Heart right ventricle (tissue), 16 donors: Measurements from ENCODE around the gene NUP214. TPM values are rescaled to one million over a fixed set of nuclear protein-coding genes. Genes with fewer than 3 reads are reported as not detected.

Source experiments
- ATAC-seq, 8 donors: fragments of 200-7000 bp; cut with Tn5 transposase; one replicate each; pipeline ENCODE4 v1.9.1; 2020; ENCODE audit warnings: mild to moderate bottlenecking in 8 of 8, moderate library complexity in 8 of 8, moderate number of reproducible peaks in 1 of 8
- DNase-seq, 2 donors: peaks; one replicate each; pipeline ENCODE4 v3.0.0-alpha.2; 2020
- H3K27ac ChIP-seq, 10 donors: fragments of 200-600 bp; sonication (generic) in 2 of 10; one replicate each; pipeline versions ENCODE4 v1.5.0 to v1.8.0; 2020 to 2022; ENCODE audit warnings: mild to moderate bottlenecking in 3 of 10
- H3K27me3 ChIP-seq, 7 donors: fragments of 200-600 bp; one replicate each; pipeline ENCODE4 v1.8.0; 2021 to 2022; ENCODE audit warnings: mild to moderate bottlenecking in 2 of 7
- H3K36me3 ChIP-seq, 9 donors: fragments of 200-600 bp; sonication (generic) in 1 of 9; one replicate each; pipeline versions ENCODE4 v1.5.0 to v1.8.0; 2020 to 2022; ENCODE audit warnings: mild to moderate bottlenecking in 2 of 9
- H3K4me1 ChIP-seq, 9 donors: fragments of 200-600 bp; sonication (generic) in 1 of 9; one replicate each; pipeline versions ENCODE4 v1.5.0 to v1.8.0; 2020 to 2022; ENCODE audit warnings: mild to moderate bottlenecking in 4 of 9
- H3K4me3 ChIP-seq, 10 donors: fragments of 200-600 bp; sonication (generic) in 2 of 10; one replicate each; pipeline versions ENCODE4 v1.5.0 to v1.8.0; 2020 to 2022; ENCODE audit warnings: mild to moderate bottlenecking in 7 of 10, moderate library complexity in 2 of 10
- H3K9me3 ChIP-seq, 11 donors: fragments of 200-600 bp in 10 of 11; sonication (generic) in 2 of 11; one replicate each; pipeline versions ENCODE4 v1.5.0 to v1.8.0; 2013 to 2022; ENCODE audit warnings: mild to moderate bottlenecking in 2 of 11, control low read depth in 1 of 11, moderate library complexity in 1 of 11
- CTCF ChIP-seq, 9 donors: fragments of 200-600 bp; sonication (generic) in 2 of 9; IDR thresholded peaks; one replicate each; pipeline versions ENCODE4 v1.5.0 to v1.8.0; 2021 to 2022; ENCODE audit warnings: antibody characterized with exemption in 9 of 9, mild to moderate bottlenecking in 5 of 9, moderate library complexity in 1 of 9
- WGBS, 2 donors: extraction: QIAGEN DNeasy Blood & Tissue Kit; methylation state at CpG; one replicate each; pipeline ENCODE4 v1.1.7; 2013; ENCODE audit warnings: inconsistent platforms in 1 of 2; 5-methylcytosine and 5-hydroxymethylcytosine counted together
- intact Hi-C, 10 donors: fragments of 100-400 bp; cut with DNase I; formaldehyde crosslinking; loops; one replicate each; pipeline versions ENCODE4 v1.11.1 to v1.14.2; 2022
- polyA plus RNA-seq, 2 donors: library from polyadenylated mRNA; stranded (reverse); fragments of 200-250 nt; gene quantifications; one replicate each; pipeline ENCODE4 v1.2.3, GENCODE V29; 2013
- total RNA-seq, 10 donors: library from RNA; stranded (reverse); fragmentation: NEBNext Ultra II Directional in 3 of 10; extraction: Animal tissue kit (Norgen Biotek cat#: 25700) in 3 of 10; gene quantifications; one replicate each; pipeline versions ENCODE4 v1.2.1 to v1.2.4, GENCODE V29; 2021 to 2023
- donor health status: Arrhythmogenic right ventricular cardiomyopathy.
- donor health status: ischemic (EF 13 %, LVEDD 7.1; RV severe dilation, severe dysfunction).
- donor health status: healthy with polysubstance abuse.
- donor health status: DM: no; HTN: yes; CAD: no.
- donor health status: DM: no; HTN: no; CAD: no.
- donor health status: ischemic (EF 25% LVEDD 6.9; RV normal size, moderate dysfunction).
- donor health status: ischemic (EF 25% LVEDD 5.7; RV mildly dilated, moderate dysfunction).
- donor health status: healthy.
- donor health status: DM: yes; HTN: yes; CAD: no.
- donor health status: Ischemic cardiomyopathy.
- donor health status: ischemic (EF 35%, LVEDD 5.7; RV mildly dilated, moderate dysfunction).
- donor health status: nonischemic (EF 11% LVEDD 7.7; RV severe dilation, severe dysfunction).
- donor health status: DM: yes; HTN: yes; CAD: no.
- donor health status: PGD.
- donor health status: ischemic (EF 29% LVEDD 5.4; RV normal size, mild dysfunction).
- donor health status: nonischemic (EF 23%, LVEDD 6.1; RV moderate dilation, normal function).

The NUP214 gene
- total and polyA plus RNA-seq, 12 donors: 13.8 to 27.1 (median 22.9) TPM

GRCh38 chr9:131104016-131104740 is 21.2 kb upstream of the NUP214 start:
- Histone ChIP-seq H3K36me3 (peaks cover 0 to 10% (median 0%) of the 10 kb centered on the region in 9 donors), H3K4me1 (peaks cover 3 to 68% (median 32%) of the 10 kb centered on the region in 9 donors), H3K27me3 (no peaks in the 10 kb centered on the region), H3K27ac (peak overlapping the region in 1 of 10 donors; percentile 78), H3K4me3 (no peak overlapping the region), H3K9me3 (no peaks in the 10 kb centered on the region)
- DNase-seq: no peak
- intact Hi-C loops: no loop called here
- whole genome bisulfite sequencing, 2 donors: 79 to 88% methylated on average over 5 of the region's 5 CpGs
- no peak for ATAC-seq
- no peak for TF ChIP-seq CTCF (IDR thresholded peaks at IDR 0.05)

GRCh38 chr9:131105952-131106351 is 19.4 kb upstream of the NUP214 start:
- DNase-seq (no peak), ATAC-seq (no peak)
- whole genome bisulfite sequencing, 2 donors: 90 to 93% methylated on average over 8 of the region's 8 CpGs
- Histone ChIP-seq H3K27ac (peak overlapping the region in 2 of 10 donors; percentile 46 to 81), H3K4me3 (no peak overlapping the region), H3K36me3 (peaks cover 0 to 13% (median 0%) of the 10 kb centered on the region in 9 donors), H3K27me3 (no peaks in the 10 kb centered on the region), H3K9me3 (no peaks in the 10 kb centered on the region), H3K4me1 (peaks cover 3 to 60% (median 22%) of the 10 kb centered on the region in 9 donors)
- intact Hi-C loops: no loop called here
- no peak for TF ChIP-seq CTCF (IDR thresholded peaks at IDR 0.05)

GRCh38 chr9:131107760-131108159 is 17.6 kb upstream of the NUP214 start:
- Histone ChIP-seq H3K27me3 (no peaks in the 10 kb centered on the region), H3K27ac (peak overlapping the region in 8 of 10 donors; percentile 44 to 81 (median 58)), H3K9me3 (no peaks in the 10 kb centered on the region), H3K4me3 (no peak overlapping the region), H3K4me1 (peaks cover 0 to 61% (median 19%) of the 10 kb centered on the region in 9 donors), H3K36me3 (peaks cover 0 to 22% (median 0%) of the 10 kb centered on the region in 9 donors)
- WGBS, 2 donors: 48 to 72% methylated on average over 8 of the region's 8 CpGs
- intact Hi-C loops: no loop called here
- DNase-seq (peak in 1 of 2 donors; percentile 42), ATAC-seq (peak; percentile 48 to 78 (median 74))
- TF ChIP-seq CTCF (IDR thresholded peaks at IDR 0.05): no peak

- H3K36me3 ChIP-seq: peaks cover 0 to 21% (median 0%) of the 10 kb centered on the region in 9 donors
- peaks cover 0 to 52% (median 14%) of the 10 kb centered on the region in 9 donors for H3K4me1 ChIP-seq
- TF ChIP-seq CTCF (IDR thresholded peaks at IDR 0.05): no peak
- H3K27ac ChIP-seq: peak overlapping the region in 2 of 10 donors; percentile 33 to 58
- no peaks in the 10 kb centered on the region for H3K9me3 ChIP-seq
- ATAC-seq: no peak
- 70 to 72% methylated on average over 10 of the region's 10 CpGs for WGBS, 2 donors
- no peaks in the 10 kb centered on the region for H3K27me3 ChIP-seq
- H3K4me3 ChIP-seq: no peak overlapping the region
- intact Hi-C loops: loop anchor here in 1 of 10 donors (10.0 kb wide), 1 partner anchor 417 kb away; the partner anchor contains the start of gene EXOSC2
- no peak for DNase-seq
These were observed 14.1 kb upstream of the NUP214 start for GRCh38 chr9:131111186-131111853.
